ENCODE measurements around the gene ZNF618. TPM values are rescaled to one million over a fixed set of nuclear protein-coding genes. Genes with fewer than 3 reads are reported as not detected.

The ZNF618 gene
- total RNA-seq, 4 donors from 2014 or later, result 0.26 to 1.2 (median 1.0) TPM

GRCh38 chr9:114071197-114071795 lies 195.2 kb downstream of the ZNF618 start:
- in situ Hi-C loops (cut with MboI; ENCODE audit: low sequenced_read_pairs in 4 of 4), result no loop called here
- ATAC-seq (no peak), DNase-seq (no peak)
- TF ChIP-seq CTCF (IDR thresholded peaks at IDR 0.05 in 4 of 5, conservative IDR thresholded peaks at IDR 0.05 in 1 of 5) (no peak), POLR2A (IDR thresholded peaks at IDR 0.05) (no peak)
- H3K36me3 ChIP-seq, result no peaks in the 10 kb centered on the region
- H3K27me3 ChIP-seq, result no peaks in the 10 kb centered on the region
- no peaks in the 10 kb centered on the region for H3K9me3 ChIP-seq
- intact Hi-C loops (cut with DNase I; ENCODE audit: low total_unique reads), result no loop called here
- H3K27ac ChIP-seq, result no peak overlapping the region
- no peaks in the 10 kb centered on the region for H3K4me1 ChIP-seq
- H3K4me3 ChIP-seq, result no peak overlapping the region

GRCh38 chr9:114072184-114073140 lies 196.4 kb downstream of the ZNF618 start:
- Histone ChIP-seq H3K9me3 (no peaks in the 10 kb centered on the region), H3K4me1 (no peaks in the 10 kb centered on the region), H3K27ac (no peak overlapping the region), H3K27me3 (peaks cover 0 to 4% (median 0%) of the 10 kb centered on the region in 3 donors), H3K36me3 (no peaks in the 10 kb centered on the region), H3K4me3 (no peak overlapping the region)
- ATAC-seq (peak in 1 of 2 donors; percentile 33), DNase-seq (peak in 1 of 2 donors; percentile 35)
- intact Hi-C loops (cut with DNase I; ENCODE audit: low total_unique reads), result no loop called here
- TF ChIP-seq CTCF (IDR thresholded peaks at IDR 0.05 in 4 of 5, conservative IDR thresholded peaks at IDR 0.05 in 1 of 5), result no peak
- no peak for TF ChIP-seq POLR2A (IDR thresholded peaks at IDR 0.05)
- in situ Hi-C loops (cut with MboI; ENCODE audit: low sequenced_read_pairs in 4 of 4), result no loop called here

GRCh38 chr9:114075602-114076001 lies 199.5 kb downstream of the ZNF618 start:
- no peak for TF ChIP-seq CTCF (IDR thresholded peaks at IDR 0.05 in 4 of 5, conservative IDR thresholded peaks at IDR 0.05 in 1 of 5)
- TF ChIP-seq POLR2A (IDR thresholded peaks at IDR 0.05), result no peak
- H3K36me3 ChIP-seq, result no peaks in the 10 kb centered on the region
- intact Hi-C loops (cut with DNase I; ENCODE audit: low total_unique reads), result no loop called here
- no peaks in the 10 kb centered on the region for H3K9me3 ChIP-seq
- in situ Hi-C loops (cut with MboI; ENCODE audit: low sequenced_read_pairs in 4 of 4), result no loop called here
- no peak for ATAC-seq
- no peak overlapping the region for H3K4me3 ChIP-seq
- no peak overlapping the region for H3K27ac ChIP-seq
- no peaks in the 10 kb centered on the region for H3K4me1 ChIP-seq
- no peak for DNase-seq
- H3K27me3 ChIP-seq, result peaks cover 0 to 7% (median 0%) of the 10 kb centered on the region in 3 donors

GRCh38 chr9:114076237-114077161 lies 200.4 kb downstream of the ZNF618 start:
- H3K27me3 ChIP-seq, result peaks cover 0 to 7% (median 0%) of the 10 kb centered on the region in 3 donors
- no peak overlapping the region for H3K4me3 ChIP-seq
- H3K4me1 ChIP-seq, result no peaks in the 10 kb centered on the region
- H3K36me3 ChIP-seq, result no peaks in the 10 kb centered on the region
- no peak for ATAC-seq
- no peaks in the 10 kb centered on the region for H3K9me3 ChIP-seq
- in situ Hi-C loops (cut with MboI; ENCODE audit: low sequenced_read_pairs in 4 of 4), result no loop called here
- intact Hi-C loops (cut with DNase I; ENCODE audit: low total_unique reads), result no loop called here
- H3K27ac ChIP-seq, result no peak overlapping the region
- TF ChIP-seq CTCF (IDR thresholded peaks at IDR 0.05 in 4 of 5, conservative IDR thresholded peaks at IDR 0.05 in 1 of 5) (no peak), POLR2A (IDR thresholded peaks at IDR 0.05) (no peak)
- no peak for DNase-seq
